ENCODE measurements around the gene COL16A1. TPM values are rescaled to one million over a fixed set of nuclear protein-coding genes. Genes with fewer than 3 reads are reported as not detected.

The COL16A1 gene
- total and polyA plus RNA-seq, 2 of the 4 experiments (the other 2 are of a cell fraction): 34.2 to 62.8 TPM

DNA sequence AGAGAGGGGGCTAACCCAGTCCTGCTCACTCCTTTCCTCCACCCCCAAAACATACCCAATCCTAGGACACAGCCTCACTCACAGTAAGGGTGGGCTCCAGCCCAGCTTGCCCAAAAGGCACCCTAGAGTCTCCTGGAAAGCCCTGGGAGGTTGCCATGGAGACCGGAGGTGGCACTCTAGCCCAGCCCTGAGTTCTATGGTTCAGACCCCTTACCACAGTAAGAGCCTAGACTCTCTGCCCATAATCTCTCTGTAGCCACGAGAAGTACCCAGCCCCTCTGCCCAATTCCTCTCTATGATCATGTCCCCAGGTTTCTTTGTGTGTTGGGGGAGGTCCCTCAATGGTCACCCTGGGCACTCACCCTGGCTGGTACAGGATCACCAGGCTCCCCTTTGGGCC lies 14.4 kb downstream of the COL16A1 start:
- ChIA-PET POLR2A (ENCODE audit: unreplicated experiment) (no interaction called here), CTCF (interaction anchor here (0.6 kb wide), 1 partner anchor 137 kb away, joined by 3 read pairs; no protein-coding TSS in a partner anchor)
- Histone ChIP-seq H2AK5ac (ENCODE audit: low read depth, low read length) (peak overlapping the region; percentile 100), H3K27me3 (ENCODE audit: control insufficient read depth, insufficient read depth, low read length) (no peaks in the 10 kb centered on the region), H4K5ac (ENCODE audit: low read depth, low read length) (peak overlapping the region; percentile 94), H3K23ac (ENCODE audit: low read depth, low read length) (peak overlapping the region; percentile 99), H3K4me3 (ENCODE audit: insufficient read depth, low read depth, low read length) (no peak overlapping the region), H2BK5ac (ENCODE audit: low read depth, low read length, poor library complexity, severe bottlenecking) (peak overlapping the region; percentile 96), H3K4me1 (ENCODE audit: control insufficient read depth, insufficient read depth, low read length) (peaks cover 41% of the 10 kb centered on the region), H3K27ac (ENCODE audit: insufficient read depth, low read length) (peak overlapping the region; percentile 88), H4K91ac (ENCODE audit: insufficient read depth, low read depth, low read length) (peak overlapping the region; percentile 100), H4K20me1 (ENCODE audit: insufficient read depth, low read length) (no peaks in the 10 kb centered on the region), H3K9me3 (ENCODE audit: control insufficient read depth, insufficient read depth, low read length) (no peaks in the 10 kb centered on the region), H3K4ac (ENCODE audit: low read depth, low read length) (peak overlapping the region; percentile 100), H2AK9ac (replicated peaks; ENCODE audit: low read depth, low read length, poor library complexity) (peak overlapping the region; percentile 98), H3K9me1 (ENCODE audit: insufficient read depth, low read length) (peaks cover 32% of the 10 kb centered on the region), H2BK20ac (ENCODE audit: low read depth, low read length) (peak overlapping the region; percentile 99), H3K18ac (ENCODE audit: low read depth, low read length) (peak overlapping the region; percentile 95), H2BK120ac (ENCODE audit: low read depth, low read length) (peak overlapping the region; percentile 100), H3K4me2 (ENCODE audit: low read depth, low read length) (peak overlapping the region; percentile 56), H3K36me3 (ENCODE audit: control insufficient read depth, insufficient read depth, low read length) (peaks cover 67% of the 10 kb centered on the region), H3K79me1 (ENCODE audit: low read depth in 1 of 2, low read length in 2 of 2) (peaks cover 11 to 75% of the 10 kb centered on the region in 2 experiments; a peak in 3 of 4 replicates), H3K14ac (replicated peaks; ENCODE audit: low read depth, low read length) (peak overlapping the region; percentile 95), H2AFZ (replicated peaks; ENCODE audit: low read length, poor library complexity) (peak overlapping the region; percentile 79), H4K8ac (ENCODE audit: low read depth in 2 of 2, low read length in 2 of 2) (peak overlapping the region; percentile 94 to 98), H3K9ac (ENCODE audit: low read depth, low read length) (peak overlapping the region; percentile 8; the same call in 1 of the 2 replicates), H2BK15ac (ENCODE audit: low read depth, low read length) (peak overlapping the region; percentile 99), H3K56ac (ENCODE audit: extremely low read depth, insufficient read depth, low read length) (peak overlapping the region; percentile 97)
- no CpG with 5 or more reads among the region's 2 CpGs for WGBS, 2 experiments (ENCODE audit: extremely low coverage in 2 of 2, insufficient read length in 1 of 2)
- dilution Hi-C loops (cut with HindIII; ENCODE audit: low sequenced_read_pairs, unreplicated experiment) (no loop called here), in situ Hi-C loops (cut with MboI; ENCODE audit: low sequenced_read_pairs) (no loop called here), intact Hi-C loops (cut with micrococcal nuclease) (loop anchor here (2.0 kb wide), 1 partner anchor 23 kb away; no protein-coding TSS in a partner anchor)
- DNase-seq (no peak), ATAC-seq (ENCODE audit: low read depth) (peak; percentile 12)
- no peak for TF ChIP-seq SMC3 (IDR thresholded peaks at IDR 0.05; ENCODE audit: low read depth, low read length)
- TF ChIP-seq MAZ (IDR thresholded peaks at IDR 0.05; ENCODE audit: borderline replicate concordance, low read depth, low read length): no peak
- TF ChIP-seq CTCF (conservative IDR thresholded peaks at IDR 0.05; ENCODE audit: low read depth, low read length): no peak
- TF ChIP-seq NFE2L2 (IDR thresholded peaks at IDR 0.05; ENCODE audit: low read depth, low read length): no peak
- TF ChIP-seq BHLHE40 (IDR thresholded peaks at IDR 0.05; ENCODE audit: low read depth, low read length): no peak
- no TSS peak for BruUV-seq (replicated peaks)

All from IMR-90 (cell line).